Anterior cingulate cortex (tissue), 58 donors: Measurements from ENCODE around the gene LNPEP.

ENCODE experiments used
- DNase-seq, 58 donors: peaks; one replicate each; lab custom pipeline; 2025; lab: John Stamatoyannopoulos, UW

Gene LNPEP

DNA sequence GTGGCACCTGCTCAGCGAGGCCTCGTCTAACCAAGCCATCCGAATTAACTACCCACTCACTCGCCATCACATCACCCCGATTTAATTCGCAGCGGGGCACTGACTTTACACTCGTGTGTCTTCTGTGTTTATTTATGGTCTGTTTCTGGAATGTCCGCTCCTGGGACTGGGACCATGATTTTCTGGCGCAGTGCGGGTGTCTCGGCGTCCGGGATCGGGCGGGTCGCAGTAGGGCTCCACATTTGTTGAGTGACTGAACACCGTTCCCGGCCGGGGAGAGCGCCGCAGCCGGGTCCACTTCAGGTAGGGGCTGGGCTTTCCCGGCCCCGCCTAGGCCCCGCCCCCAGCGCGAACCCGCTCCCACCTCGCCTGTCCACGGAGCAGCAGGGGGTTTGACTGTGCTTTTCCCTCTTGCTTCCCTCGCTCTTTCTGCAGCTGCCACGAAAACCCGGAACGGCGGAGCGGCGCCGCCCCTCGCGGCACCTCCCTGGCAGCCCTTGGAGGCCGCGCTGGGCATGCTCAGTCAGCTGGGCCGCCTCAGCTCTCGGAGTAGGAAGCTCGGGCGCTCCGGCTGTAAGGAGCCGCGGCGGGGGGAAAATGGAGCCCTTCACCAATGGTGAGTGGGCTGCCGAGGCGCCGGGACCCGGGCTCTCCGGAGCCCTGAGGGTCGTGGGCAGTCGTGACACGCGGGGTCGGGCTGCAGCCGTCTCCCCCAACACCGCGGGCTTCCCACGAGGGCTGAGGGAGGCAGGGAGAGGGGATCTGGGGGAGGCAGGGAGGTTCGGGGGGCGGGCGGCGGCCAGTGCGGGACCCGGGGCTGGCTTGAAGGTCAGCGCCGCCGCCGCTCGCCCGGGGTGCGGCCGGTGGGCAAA is at the start of gene LNPEP:
TSS of gene LNPEP (plus strand) at position 522 of the 872 bp plus-strand sequence. CDS start at position 598, 76 bp downstream.
- peak; percentile 56 to 97 (median 95) for DNase-seq

DNA sequence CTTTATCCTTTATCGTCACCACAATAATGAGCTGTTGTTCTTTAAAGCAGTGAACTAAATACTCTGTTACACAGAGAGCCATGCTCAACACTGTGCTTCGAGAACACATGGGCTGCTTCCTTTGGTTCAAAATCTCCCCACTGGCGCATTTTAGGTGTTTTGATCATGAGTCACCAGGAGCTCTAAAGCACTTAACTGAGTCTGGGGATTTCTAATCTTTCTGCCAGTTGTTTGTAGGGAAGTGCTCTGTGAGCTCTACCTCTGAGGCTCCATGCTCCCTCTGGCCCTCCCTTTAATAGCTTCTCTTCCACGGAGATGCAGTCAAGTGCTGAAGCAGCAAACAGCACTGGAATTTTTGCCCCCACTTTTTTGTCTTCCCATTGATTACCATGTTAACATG is 42.5 kb upstream of the LNPEP start:
- DNase-seq, result no peak

DNA sequence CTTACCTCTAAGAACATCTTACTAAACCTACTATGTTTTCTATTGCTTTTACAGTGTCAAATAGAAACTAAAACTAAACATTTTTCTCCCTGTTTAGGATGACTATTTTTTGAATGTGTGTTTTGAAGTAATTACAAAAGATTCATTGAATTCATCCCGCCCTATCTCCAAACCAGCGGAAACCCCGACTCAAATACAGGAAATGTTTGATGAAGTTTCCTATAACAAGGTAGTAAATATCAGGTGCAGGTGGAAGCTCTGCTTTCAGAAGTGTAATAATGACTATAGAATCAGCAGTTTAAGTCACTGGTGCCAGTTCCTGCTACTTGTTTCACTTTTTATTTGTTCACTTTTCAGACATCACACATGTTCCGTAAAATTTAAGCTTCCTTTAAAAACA is 39.6 kb upstream of the LNPEP start:
- DNase-seq, result no peak

DNA sequence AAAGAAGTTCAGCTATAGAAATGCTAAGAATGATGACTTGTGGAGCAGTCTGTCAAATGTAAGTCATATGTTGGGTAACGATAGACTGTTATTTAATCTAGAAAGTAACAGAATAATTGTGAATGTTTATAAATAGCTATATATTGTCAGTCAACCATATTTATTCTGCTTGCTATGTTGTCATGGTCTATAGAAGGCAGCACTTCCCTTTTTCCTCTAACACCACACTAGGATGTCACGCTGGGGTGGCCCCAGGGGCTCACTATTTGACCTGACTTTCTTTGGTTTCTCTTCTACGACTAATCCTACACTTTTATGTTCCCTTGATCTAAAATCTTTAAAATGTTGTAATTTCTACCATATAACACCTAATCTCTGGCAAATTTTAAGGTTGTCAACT is 39.1 kb upstream of the LNPEP start:
- DNase-seq, result no peak

DNA sequence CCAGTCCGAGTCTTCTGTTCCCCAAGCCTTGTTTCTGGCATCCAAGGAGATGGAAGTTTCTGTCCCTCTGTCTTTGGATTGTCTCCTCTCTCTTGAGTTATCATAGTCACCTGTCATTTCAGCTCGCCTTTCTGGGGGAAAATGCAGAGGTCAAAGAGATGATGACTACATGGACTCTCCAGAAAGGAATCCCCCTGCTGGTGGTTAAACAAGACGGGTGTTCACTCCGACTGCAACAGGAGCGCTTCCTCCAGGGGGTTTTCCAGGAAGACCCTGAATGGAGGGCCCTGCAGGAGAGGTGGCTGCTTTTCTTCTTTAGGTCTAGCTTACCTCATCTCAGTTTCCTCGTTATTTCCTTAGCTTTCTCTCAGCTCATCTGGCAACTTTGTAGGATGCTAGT is 34.5 kb upstream of the LNPEP start:
- DNase-seq, result no peak

DNA sequence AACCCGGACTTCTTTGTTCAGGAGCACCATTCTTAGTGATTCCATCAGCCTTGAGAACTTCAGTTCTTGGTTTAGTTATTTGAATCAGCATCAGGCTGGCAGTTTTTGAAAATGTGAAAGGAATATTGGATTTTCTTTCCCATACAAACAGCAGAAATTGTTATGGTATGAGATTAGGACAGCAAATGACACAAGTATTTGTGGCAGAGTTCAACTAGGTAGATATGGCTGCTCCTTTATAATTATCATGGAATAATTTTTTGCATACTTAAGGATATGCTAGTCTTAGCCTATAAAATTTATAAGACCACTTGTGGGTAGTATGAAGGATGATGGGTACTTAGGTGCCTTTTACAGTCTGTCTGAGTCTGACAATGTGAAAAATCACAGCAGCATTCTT is 34.0 kb upstream of the LNPEP start:
- no peak for DNase-seq

DNA sequence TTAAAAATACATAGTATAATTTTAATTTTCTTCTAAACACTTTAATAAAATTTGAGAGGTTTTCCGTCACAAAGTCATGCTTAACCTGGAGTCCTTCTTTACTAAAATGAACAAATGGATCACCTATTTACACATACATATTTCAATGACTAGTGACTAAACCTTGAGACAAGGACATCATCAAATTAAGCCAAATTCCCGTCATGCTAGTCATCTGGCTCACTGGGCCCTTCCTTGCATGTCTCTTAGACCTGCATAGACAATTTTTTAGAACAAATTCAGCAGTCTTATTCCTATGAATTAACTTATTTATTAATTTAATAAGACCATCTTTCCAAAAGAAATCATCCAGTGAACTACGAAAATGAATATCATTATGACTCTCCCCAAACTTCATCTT is 33.0 kb upstream of the LNPEP start:
- DNase-seq, result no peak

DNA sequence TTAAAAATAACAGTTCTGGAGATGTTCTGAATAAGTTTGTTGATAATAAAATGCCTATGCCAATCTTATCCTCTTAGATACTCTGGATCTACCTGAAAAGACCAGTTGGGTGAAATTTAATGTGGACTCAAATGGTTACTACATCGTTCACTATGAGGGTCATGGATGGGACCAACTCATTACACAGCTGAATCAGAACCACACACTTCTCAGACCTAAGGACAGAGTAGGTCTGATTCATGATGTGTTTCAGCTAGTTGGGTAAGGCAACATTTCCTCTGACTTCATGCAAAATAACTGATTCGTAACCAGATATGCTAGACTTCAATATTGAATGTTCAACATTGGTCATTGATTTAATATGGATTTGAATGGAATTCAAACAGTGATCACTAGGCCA is 32.6 kb upstream of the LNPEP start:
- no peak for DNase-seq

DNA sequence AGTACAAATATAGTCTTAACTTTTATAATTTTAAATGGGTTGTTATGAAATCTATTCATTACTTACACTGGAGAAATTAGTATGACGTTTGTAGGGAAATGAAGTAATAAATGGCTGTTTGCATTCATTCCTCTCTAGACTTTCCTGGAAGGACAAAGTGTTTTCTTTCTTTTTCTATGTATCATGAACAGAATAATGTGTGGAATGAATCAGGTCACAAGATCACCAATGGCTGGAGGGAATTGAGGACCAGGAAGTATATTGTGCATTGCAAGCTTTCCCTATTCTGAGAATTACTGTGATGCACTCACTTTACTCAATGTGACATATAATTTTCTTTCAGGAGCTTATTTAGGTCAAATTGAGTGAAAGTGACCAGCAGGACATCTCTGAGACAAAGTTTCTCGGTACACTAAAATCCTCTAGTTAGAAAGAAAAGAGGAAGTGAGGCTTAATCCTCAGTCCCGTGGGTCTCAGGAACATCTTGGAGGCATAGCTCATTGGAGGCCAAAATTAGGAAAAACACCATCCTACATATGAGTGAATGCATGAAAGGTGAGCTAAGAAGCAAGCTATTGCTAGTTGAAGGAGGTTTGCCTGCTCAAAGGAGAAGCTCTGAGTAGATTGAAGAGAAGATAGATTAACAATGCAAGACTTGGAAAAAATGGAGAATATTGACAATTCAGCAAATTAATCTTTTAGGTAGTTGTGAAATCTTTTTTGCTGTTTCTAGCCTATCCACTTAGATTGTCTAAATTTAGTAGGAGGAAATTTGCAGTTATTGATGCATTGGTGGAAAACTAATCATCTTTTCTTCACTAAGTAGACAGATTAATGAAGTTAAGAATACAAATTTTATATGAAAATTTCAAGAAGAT is 31.6 kb upstream of the LNPEP start:
- no peak for DNase-seq

DNA sequence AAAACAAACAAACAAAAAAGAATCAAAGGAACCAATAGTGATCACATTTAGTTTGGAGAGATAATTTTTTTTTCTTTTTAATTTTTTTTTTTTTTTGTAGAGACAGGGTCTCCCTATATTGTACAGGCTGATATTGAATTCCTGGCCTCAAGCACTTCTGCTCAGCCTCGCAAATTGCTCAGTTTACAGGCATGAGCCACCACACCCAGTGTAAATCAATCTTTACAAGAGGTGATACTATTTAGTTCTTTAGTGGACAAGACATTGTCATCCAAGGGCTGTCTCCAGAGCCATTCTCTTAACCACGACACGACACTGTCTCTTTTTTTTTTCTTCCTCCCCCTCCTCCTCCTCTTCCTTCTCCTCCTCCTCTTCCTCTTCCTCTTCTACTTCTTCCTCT is 30.0 kb upstream of the LNPEP start:
- DNase-seq, result no peak

DNA sequence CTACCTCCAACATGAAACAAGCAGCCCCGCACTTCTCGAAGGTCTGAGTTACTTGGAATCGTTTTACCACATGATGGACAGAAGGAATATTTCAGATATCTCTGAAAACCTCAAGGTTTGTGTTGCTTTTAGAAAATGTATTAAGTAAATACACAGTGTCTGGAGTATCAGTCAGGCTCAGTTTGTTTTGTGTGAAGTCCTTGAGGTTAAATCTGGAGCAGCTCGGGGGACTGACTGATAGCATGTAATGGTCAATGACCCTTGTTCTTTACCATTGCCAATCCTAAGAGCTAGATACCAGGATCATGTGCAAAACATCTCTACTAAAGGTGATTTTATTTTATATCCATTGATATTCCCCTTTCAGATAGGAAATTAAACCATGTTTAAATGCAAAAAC is 26.9 kb upstream of the LNPEP start:
- DNase-seq, result no peak

DNA sequence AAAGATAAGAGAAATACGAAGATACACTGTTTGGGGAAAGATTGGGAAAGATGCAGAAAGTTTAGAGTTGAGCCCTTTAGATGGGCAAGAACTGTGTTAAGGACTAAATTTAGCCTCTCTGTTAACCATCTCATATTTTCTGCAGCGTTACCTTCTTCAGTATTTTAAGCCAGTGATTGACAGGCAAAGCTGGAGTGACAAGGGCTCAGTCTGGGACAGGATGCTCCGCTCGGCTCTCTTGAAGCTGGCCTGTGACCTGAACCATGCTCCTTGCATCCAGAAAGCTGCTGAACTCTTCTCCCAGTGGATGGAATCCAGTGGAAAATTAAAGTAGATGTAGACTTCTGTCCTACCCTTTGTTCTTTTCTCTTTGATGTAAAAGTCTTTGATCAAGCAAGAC is 26.4 kb upstream of the LNPEP start:
- no peak for DNase-seq

DNA sequence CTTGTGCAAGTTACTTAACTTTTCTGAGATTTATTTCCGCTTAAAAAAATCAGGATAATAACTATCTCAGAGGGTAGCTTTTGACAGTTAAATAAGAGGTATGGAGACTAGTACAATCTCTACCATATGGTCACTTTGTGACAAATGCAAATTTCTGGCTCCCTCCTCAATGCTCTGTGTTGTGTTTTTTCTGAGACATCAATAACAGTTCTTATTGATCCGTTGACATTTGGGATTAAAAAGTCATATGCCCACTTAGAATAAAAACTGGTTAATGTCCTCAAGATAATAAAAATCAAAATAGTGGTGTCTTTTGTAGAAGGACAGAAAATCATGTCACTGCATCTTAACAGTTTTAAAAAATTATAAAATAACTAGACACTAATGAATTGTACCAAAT is 24.7 kb upstream of the LNPEP start:
- no peak for DNase-seq

DNA sequence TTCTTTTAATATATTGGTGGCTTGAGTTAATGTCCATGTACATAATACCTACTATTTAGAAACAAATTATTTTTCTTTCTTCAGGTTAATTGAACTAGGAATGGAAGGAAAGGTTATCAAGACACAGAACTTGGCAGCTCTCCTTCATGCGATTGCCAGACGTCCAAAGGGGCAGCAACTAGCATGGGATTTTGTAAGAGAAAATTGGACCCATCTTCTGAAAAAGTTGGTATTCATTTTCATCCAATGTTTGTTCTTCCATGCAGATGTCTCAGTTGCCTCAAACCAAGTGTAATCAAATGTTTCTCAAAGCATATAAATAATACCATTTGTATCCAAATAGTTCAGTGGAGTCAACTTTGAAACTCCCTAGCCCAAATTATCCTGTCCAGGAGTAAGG is 22.6 kb upstream of the LNPEP start:
- DNase-seq, result no peak

DNA sequence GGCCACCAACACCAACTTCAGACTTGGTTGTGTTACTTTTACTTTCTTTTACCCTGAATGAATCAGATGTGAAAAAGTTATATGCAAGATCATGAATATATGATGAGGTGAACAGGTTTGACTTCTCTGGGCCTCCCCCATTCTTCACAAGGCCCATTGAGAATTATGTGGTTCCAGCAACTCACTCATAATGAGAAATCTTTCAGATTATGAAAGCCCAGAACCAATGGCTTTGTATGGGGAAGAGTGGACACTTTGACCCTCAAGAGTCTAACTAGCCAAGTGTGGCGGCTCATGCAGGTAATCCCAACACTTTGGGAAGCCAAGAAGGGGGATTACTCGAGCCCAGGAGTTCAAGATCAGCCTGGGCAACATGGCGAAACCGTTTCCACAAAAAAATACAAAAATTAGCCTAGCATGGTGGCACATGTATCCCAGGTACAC is 16.1 kb upstream of the LNPEP start:
- DNase-seq, result no peak

DNA sequence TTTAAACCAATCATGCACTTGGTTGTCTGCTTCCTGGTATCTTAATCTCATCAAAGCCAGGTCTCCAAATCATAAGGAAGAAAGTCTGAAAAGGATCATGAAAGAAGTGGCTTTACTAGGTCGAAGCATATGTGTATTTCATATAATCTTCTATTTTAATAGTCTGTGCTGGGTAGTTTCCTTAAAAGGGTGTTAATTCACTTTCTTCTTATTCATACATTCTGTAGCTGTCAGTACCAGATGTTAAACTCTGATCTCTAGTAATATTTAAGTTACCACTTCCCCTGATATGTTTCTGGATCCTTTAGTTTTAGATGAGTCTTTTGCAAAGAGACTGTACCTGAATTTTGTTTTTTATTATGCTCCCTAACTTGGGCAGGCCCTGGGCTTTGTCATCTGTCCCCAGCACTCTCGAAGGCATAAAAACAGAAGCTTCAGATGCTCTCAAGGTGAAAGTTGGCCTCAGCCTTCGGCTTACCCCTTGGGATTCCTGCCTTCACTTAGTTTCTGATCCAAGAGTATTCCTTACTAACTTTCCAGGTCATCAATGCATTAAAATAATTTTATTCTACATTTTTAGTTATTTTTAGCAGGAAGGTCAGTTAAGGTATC is 15.0 kb upstream of the LNPEP start:
- DNase-seq, result no peak

DNA sequence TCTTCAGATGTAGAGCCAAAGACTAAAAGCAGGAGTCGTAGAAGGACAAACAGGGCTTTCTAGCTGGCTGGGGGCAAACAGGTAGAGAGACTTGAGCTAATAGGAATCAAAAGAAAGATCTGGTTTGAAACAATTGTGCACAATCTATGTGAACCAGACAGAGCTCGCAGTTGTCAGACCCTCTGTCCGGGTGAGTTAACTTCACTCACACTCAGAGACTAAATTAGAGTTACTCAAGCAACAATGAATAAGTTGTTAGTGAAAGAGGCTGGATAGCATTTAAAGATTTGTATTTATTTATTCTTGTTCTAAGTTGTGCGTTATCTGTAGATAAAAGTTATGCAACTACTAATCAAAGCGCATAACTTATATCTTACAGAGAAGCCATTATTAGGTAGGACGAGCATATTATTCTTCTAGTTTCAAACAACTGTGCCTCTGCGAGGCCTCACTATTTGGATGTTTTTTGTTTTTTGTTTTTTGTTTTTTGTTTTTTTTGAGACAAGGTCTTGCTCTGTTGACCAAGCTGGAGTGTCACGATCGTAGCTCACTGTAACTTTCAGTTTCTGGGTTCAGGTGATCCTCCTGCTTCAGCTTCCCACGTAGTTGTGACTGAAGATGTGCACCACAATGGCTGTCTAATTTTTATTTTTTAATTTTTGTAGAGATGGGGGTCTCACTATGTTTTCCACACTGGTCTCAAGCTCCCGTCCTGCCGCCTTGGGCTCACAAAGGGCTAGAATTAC is 13.2 kb upstream of the LNPEP start:
- no peak for DNase-seq

DNA sequence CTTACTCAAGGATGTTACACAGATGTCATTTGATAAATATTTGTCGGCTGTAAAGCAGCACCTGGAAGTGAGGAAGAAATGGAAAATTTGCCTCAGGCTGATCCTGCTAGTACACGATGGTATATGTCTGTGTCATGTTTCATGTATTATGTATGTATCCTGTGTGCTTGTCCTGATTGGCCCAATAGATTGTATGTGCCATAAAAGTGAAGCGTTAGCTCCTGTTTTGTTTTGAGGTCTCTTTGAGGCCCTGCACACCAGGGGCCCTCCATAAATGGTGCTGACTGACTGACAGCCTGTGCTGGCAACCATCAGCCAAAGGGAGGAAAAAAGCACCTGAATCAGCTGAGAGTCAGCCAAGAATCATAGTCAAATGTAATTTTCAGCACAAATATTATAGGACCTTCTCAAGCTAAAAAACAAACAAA is 11.8 kb upstream of the LNPEP start:
- no peak for DNase-seq

DNA sequence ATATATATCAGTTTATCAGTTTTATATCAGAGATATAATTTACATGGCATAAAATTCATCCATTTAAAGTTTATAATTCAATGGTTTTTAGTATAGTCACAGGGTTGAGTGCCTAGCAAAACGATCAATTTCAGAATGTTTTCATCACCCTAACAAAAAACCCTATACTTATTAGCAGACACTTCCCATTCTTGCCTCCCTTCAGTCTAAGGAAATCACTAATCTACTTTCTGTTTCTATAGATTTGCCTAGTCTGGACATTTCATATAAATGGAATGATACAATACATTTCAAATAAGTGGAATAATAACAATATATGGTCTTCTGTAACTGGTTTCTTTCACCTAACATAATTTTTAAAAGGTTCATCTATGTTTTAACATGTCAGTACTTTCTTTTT is 9.6 kb upstream of the LNPEP start:
- no peak for DNase-seq

DNA sequence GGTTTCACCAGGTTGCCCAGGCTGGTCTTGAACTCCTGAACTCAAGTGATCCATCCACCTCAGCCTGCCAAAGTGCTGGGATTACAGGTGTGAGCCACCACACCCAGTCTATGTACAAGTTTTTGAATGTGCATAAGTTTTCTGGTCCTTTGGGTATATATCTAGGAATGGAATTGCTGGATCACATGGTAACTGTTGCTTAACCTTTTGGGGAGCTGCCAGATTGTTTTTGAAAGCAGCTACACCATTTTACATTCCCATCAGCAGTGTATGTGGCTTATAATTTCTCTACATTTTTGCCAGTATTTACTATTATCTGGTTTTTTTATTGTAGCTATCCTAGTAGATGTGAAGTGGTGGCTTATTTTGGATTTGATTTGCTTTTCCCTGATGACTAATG is 8.9 kb upstream of the LNPEP start:
- DNase-seq, result no peak
